ENCODE results near the gene CCNYL1. TPM values are rescaled to one million over a fixed set of nuclear protein-coding genes. Genes with fewer than 3 reads are reported as not detected.

The CCNYL1 gene
- total RNA-seq, 2 donors from 2014 or later: 19.8 to 22.4 TPM

- H3K36me3 ChIP-seq (ENCODE audit: control insufficient read depth, insufficient read depth, low read length): peaks cover 11% of the 10 kb centered on the region
- DNase-seq: no peak
- peak overlapping the region; percentile 92 for H3K4me3 ChIP-seq (ENCODE audit: low read length)
- H3K9me3 ChIP-seq (ENCODE audit: control insufficient read depth, low read length): no peaks in the 10 kb centered on the region
- no peaks in the 10 kb centered on the region for H3K4me1 ChIP-seq (ENCODE audit: control insufficient read depth, insufficient read depth, low read length)
- H3K4me3 Mint-ChIP-seq: peak overlapping the region; percentile 81
- H3K27me3 ChIP-seq (ENCODE audit: control insufficient read depth, insufficient read depth, low read length, poor library complexity, severe bottlenecking): no peaks in the 10 kb centered on the region
- H3K36me3 Mint-ChIP-seq (ENCODE audit: low read depth): peaks cover 22% of the 10 kb centered on the region
- H3K27ac ChIP-seq (ENCODE audit: low read depth, low read length): peak overlapping the region; percentile 83
- H3K27me3 Mint-ChIP-seq (ENCODE audit: insufficient read depth): no peaks in the 10 kb centered on the region
- H3K27ac Mint-ChIP-seq: peak overlapping the region; percentile 91
- H3K9me3 Mint-ChIP-seq: no peaks in the 10 kb centered on the region
- 0% methylated on average over 18 to 67 of the region's 67 CpGs for WGBS, 2 experiments (ENCODE audit: insufficient coverage in 1 of 2, insufficient read length in 1 of 2)
- peak overlapping the region; percentile 73 for H3K9ac ChIP-seq (ENCODE audit: extremely low read depth, low read length, poor library complexity, severe bottlenecking)
- peaks cover 15% of the 10 kb centered on the region for H3K4me1 Mint-ChIP-seq
- TF ChIP-seq CTCF (conservative IDR thresholded peaks at IDR 0.05): no peak
Measured at GRCh38 chr2:207711750-207712530, 500 bp downstream of the CCNYL1 start.

- no peak for TF ChIP-seq CTCF (conservative IDR thresholded peaks at IDR 0.05)
- no peak for DNase-seq
- WGBS, 2 experiments (ENCODE audit: insufficient coverage in 1 of 2, insufficient read length in 1 of 2): 93 to 100% methylated on average over 2 to 5 of the region's 5 CpGs
- no peak overlapping the region for H3K4me3 ChIP-seq (ENCODE audit: low read length)
- peaks cover 11% of the 10 kb centered on the region for H3K4me1 Mint-ChIP-seq
- no peaks in the 10 kb centered on the region for H3K27me3 Mint-ChIP-seq (ENCODE audit: insufficient read depth)
- no peak overlapping the region for H3K4me3 Mint-ChIP-seq
- H3K27ac ChIP-seq (ENCODE audit: low read depth, low read length): no peak overlapping the region
- H3K4me1 ChIP-seq (ENCODE audit: control insufficient read depth, insufficient read depth, low read length): peaks cover 2% of the 10 kb centered on the region
- no peaks in the 10 kb centered on the region for H3K27me3 ChIP-seq (ENCODE audit: control insufficient read depth, insufficient read depth, low read length, poor library complexity, severe bottlenecking)
- no peak overlapping the region for H3K27ac Mint-ChIP-seq
- H3K36me3 Mint-ChIP-seq (ENCODE audit: low read depth): peaks cover 28% of the 10 kb centered on the region
- no peaks in the 10 kb centered on the region for H3K9me3 Mint-ChIP-seq
- H3K36me3 ChIP-seq (ENCODE audit: control insufficient read depth, insufficient read depth, low read length): peaks cover 11% of the 10 kb centered on the region
- H3K9me3 ChIP-seq (ENCODE audit: control insufficient read depth, low read length): no peaks in the 10 kb centered on the region
- no peak overlapping the region for H3K9ac ChIP-seq (ENCODE audit: extremely low read depth, low read length, poor library complexity, severe bottlenecking)
Measured at GRCh38 chr2:207716056-207716455, 4.6 kb downstream of the CCNYL1 start.

- H3K4me3 Mint-ChIP-seq: no peak overlapping the region
- H3K27ac ChIP-seq (ENCODE audit: low read depth, low read length): no peak overlapping the region
Measured at GRCh38 chr2:207718521-207718920, 7.1 kb downstream of the CCNYL1 start.

More at GRCh38 chr2:207718521-207718920, 7.1 kb downstream of the CCNYL1 start:
- Histone ChIP-seq H3K9ac (ENCODE audit: extremely low read depth, low read length, poor library complexity, severe bottlenecking) (no peak overlapping the region), H3K36me3 (ENCODE audit: control insufficient read depth, insufficient read depth, low read length) (peaks cover 11% of the 10 kb centered on the region), H3K4me3 (ENCODE audit: low read length) (no peak overlapping the region), H3K27me3 (ENCODE audit: control insufficient read depth, insufficient read depth, low read length, poor library complexity, severe bottlenecking) (no peaks in the 10 kb centered on the region), H3K4me1 (ENCODE audit: control insufficient read depth, insufficient read depth, low read length) (peaks cover 2% of the 10 kb centered on the region), H3K9me3 (ENCODE audit: control insufficient read depth, low read length) (no peaks in the 10 kb centered on the region)
- 91% methylated on average over 2 of the region's 3 CpGs; no CpG with 5 or more reads in 1 of the 2 experiments for WGBS, 2 experiments (ENCODE audit: insufficient coverage in 1 of 2, insufficient read length in 1 of 2)
- H3K27ac Mint-ChIP-seq: no peak overlapping the region
- no peaks in the 10 kb centered on the region for H3K9me3 Mint-ChIP-seq
- TF ChIP-seq CTCF (conservative IDR thresholded peaks at IDR 0.05): no peak
- peaks cover 28% of the 10 kb centered on the region for H3K36me3 Mint-ChIP-seq (ENCODE audit: low read depth)
- peaks cover 5% of the 10 kb centered on the region for H3K4me1 Mint-ChIP-seq
- peaks cover 2% of the 10 kb centered on the region for H3K27me3 Mint-ChIP-seq (ENCODE audit: insufficient read depth)
- DNase-seq: no peak
